ENCODE results near the gene CCDC138.

- TF ChIP-seq CTCF (IDR thresholded peaks at IDR 0.05) (no peak), POLR2A (IDR thresholded peaks at IDR 0.05) (no peak)
Measured at GRCh38 chr2:108910011-108910431, 123.5 kb downstream of the CCDC138 start.

Measured in Peyer's patch (tissue), 4 donors.